NCI-H1048 (cell line): Measurements from ENCODE around the gene MPPED1.

Experiments
- DNase-seq: peaks from one replicate; lab custom pipeline; 2025; lab: John Stamatoyannopoulos, UW

The MPPED1 gene

GRCh38 chr22:43393132-43393843 is 18.5 kb upstream of the MPPED1 start:
- DNase-seq = no peak

- no peak for DNase-seq
Measured at GRCh38 chr22:43393844-43394474, 17.9 kb upstream of the MPPED1 start.

- DNase-seq = no peak
Measured at GRCh38 chr22:43395086-43395695, 16.6 kb upstream of the MPPED1 start.

GRCh38 chr22:43396321-43396933 is 15.4 kb upstream of the MPPED1 start:
- no peak for DNase-seq

- no peak for DNase-seq
Measured at GRCh38 chr22:43396934-43397457, 14.8 kb upstream of the MPPED1 start.

- DNase-seq = no peak
Measured at GRCh38 chr22:43397766-43398165, 14.0 kb upstream of the MPPED1 start.

GRCh38 chr22:43398246-43398645 is 13.6 kb upstream of the MPPED1 start:
- DNase-seq = no peak

- DNase-seq = no peak
Measured at GRCh38 chr22:43398910-43399309, 12.9 kb upstream of the MPPED1 start.

- no peak for DNase-seq
Measured at GRCh38 chr22:43399338-43399979, 12.4 kb upstream of the MPPED1 start.

GRCh38 chr22:43399980-43400358 is 11.8 kb upstream of the MPPED1 start:
- no peak for DNase-seq

GRCh38 chr22:43400449-43400848 is 11.4 kb upstream of the MPPED1 start:
- DNase-seq = no peak

- no peak for DNase-seq
Measured at GRCh38 chr22:43401233-43401632, 10.6 kb upstream of the MPPED1 start.

- no peak for DNase-seq
Measured at GRCh38 chr22:43401661-43402060, 10.2 kb upstream of the MPPED1 start.

GRCh38 chr22:43402128-43402527 is 9.7 kb upstream of the MPPED1 start:
- DNase-seq = no peak

GRCh38 chr22:43404673-43405385 is 7.0 kb upstream of the MPPED1 start:
- DNase-seq = no peak

GRCh38 chr22:43406186-43406790 is 5.5 kb upstream of the MPPED1 start:
- DNase-seq = no peak

- no peak for DNase-seq
Measured at GRCh38 chr22:43407591-43407990, 4.2 kb upstream of the MPPED1 start.

- no peak for DNase-seq
Measured at GRCh38 chr22:43408009-43408408, 3.8 kb upstream of the MPPED1 start.

- DNase-seq = no peak
Measured at GRCh38 chr22:43409046-43409445, 2.8 kb upstream of the MPPED1 start.

GRCh38 chr22:43409800-43410199 is 2.0 kb upstream of the MPPED1 start:
- no peak for DNase-seq
